CD4-positive, alpha-beta T cell treated with Interleukin-17A for 4 hours (primary cell): ENCODE measurements around the gene RNF123.

Experiments
- DNase-seq: peaks from one replicate; pipeline ENCODE4 v3.0.0-alpha.2; 2020; ENCODE audit warnings: mixed read lengths

Gene RNF123

GRCh38 chr3:49756036-49756435 lies 66.7 kb downstream of the RNF123 start:
- no peak for DNase-seq

DNA sequence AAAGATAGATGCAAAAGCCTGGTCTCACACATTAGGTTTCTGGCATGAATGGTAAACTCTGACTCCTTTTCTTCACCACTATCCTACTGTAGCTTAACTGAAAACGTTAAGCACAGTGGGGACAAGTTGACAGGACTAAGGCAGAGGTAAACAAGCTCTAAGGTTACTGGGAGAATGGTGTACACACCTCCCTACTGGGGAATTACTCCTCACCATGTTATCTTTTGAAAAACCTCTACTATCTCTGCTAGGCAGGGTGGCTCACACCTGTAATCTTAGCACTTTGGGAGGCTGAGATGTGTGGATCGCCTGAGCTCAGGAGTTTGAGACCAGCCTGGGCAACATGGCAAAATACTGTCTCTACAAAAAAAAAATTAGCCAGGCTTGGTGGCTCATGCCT lies 67.8 kb downstream of the RNF123 start:
- no peak for DNase-seq

- no peak for DNase-seq
These were observed 69.9 kb downstream of the RNF123 start for GRCh38 chr3:49759226-49759625.

GRCh38 chr3:49761661-49762060 lies 72.3 kb downstream of the RNF123 start:
- DNase-seq: no peak

DNA sequence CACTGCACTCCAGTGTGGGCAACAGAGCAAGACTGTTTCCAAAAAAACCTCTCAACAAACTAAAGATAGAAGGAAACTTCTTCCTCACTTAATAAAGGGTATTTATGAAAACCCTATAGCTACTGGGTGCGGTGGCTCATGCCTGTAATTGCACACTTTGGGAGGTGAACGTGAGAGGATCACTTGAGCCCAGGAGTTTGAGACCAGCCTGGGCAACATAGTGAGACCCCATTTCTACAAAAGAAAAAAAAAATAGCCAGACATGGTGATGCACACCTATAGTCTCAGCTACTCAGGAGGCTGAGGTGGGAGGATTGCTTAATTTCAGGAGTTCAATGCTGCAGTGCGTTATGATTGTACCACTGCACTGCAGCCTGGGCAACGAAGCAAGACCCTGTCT lies 74.6 kb downstream of the RNF123 start:
- DNase-seq: no peak

DNA sequence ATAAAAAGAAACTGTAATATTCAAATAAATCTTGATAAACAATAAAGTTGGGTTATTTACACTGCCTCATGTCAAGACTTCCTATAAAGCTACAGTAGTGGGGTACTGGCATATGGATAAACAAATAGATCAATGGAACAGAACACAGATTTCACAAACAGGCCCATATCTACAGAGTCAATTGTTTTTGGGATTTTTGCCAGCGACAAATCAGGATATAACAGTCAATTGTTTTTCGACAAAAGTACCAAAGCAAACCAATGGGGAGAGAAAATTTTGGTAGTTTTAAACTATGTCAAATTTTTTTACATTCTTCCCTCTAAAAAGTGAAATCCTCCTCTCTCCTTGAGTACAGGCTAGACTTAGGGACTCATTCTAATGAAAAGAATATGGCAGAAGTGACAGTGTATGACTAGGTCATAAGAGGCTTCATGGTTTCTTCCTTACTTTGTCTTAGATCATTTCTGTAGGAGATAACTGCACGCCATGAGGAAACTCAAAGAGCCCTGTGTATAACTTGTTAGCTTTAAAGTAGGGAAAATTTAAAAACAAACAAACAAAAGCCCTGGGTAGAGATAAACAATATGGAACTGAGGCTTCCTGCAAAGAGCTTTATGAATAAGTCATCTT lies 80.0 kb downstream of the RNF123 start:
- no peak for DNase-seq

DNA sequence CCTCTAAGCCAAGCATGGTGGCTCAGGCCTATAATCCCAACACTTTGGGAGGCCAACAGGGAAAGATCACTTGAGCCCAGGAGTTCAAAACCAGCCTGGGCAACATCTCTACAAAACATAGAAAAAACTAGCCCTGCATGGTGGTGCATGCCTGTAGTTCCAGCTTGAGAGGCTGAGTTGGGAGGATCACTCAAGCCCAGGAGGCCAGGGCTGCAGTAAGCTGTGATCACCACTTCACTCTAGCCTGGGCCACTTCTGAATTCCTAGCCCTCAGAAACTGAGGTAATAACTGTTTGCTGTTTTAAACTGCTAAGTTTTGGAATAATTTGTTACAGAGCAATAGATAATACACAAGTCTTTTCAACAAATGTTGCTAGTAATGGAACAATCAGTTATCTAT lies 80.6 kb downstream of the RNF123 start:
- no peak for DNase-seq
